ENCODE data around the gene WNK2. TPM values are rescaled to one million over a fixed set of nuclear protein-coding genes. Genes with fewer than 3 reads are reported as not detected.

WNK2 gene
- polyA plus RNA-seq, 3 donors, result 0.40 TPM; not detected in 2

GRCh38 chr9:93254806-93255493, 71.0 kb downstream of the WNK2 start:
- H2AFZ ChIP-seq (ENCODE audit: insufficient read depth, low read depth, low read length, poor library complexity, severe bottlenecking), result no peak overlapping the region
- 94% methylated on average over 6 of the region's 7 CpGs for WGBS (ENCODE audit: insufficient coverage)
- Mint-ChIP-seq H3K27me3 (ENCODE audit: low read depth in 3 of 3) (peaks cover 11 to 29% (median 12%) of the 10 kb centered on the region in 3 donors), H3K36me3 (no peaks in the 10 kb centered on the region), H3K9me3 (peaks cover 0 to 2% (median 0%) of the 10 kb centered on the region in 7 donors), H3K27ac (no peak overlapping the region), H3K4me3 (no peak overlapping the region), H3K4me1 (no peaks in the 10 kb centered on the region)
- intact Hi-C loops (cut with micrococcal nuclease), result loop anchor here in 1 of 2 donors (10.0 kb wide), 1 partner anchor 440 kb away; no protein-coding TSS in a partner anchor
- H3K27ac ChIP-seq (ENCODE audit: low read depth in 1 of 2, low read length in 2 of 2), result no peak overlapping the region
- H3K9me3 ChIP-seq (replicated peaks in 1 of 2; ENCODE audit: control insufficient read depth in 1 of 2, insufficient read depth in 1 of 2, low read length in 2 of 2), result no peaks in the 10 kb centered on the region
- no peaks in the 10 kb centered on the region for H3K36me3 ChIP-seq (replicated peaks in 1 of 2; ENCODE audit: control insufficient read depth in 1 of 2, insufficient read depth in 2 of 2, low read length in 2 of 2)
- no peak overlapping the region for H3K4me2 ChIP-seq (replicated peaks; ENCODE audit: extremely low read depth, low read length, poor library complexity, severe bottlenecking)
- H3K4me3 ChIP-seq (replicated peaks in 1 of 3; ENCODE audit: low read depth in 2 of 3, low read length in 3 of 3), result no peak overlapping the region
- no peaks in the 10 kb centered on the region for H3K79me2 ChIP-seq (ENCODE audit: insufficient read depth, low read length)
- no peak for TF ChIP-seq CTCF (IDR thresholded peaks at IDR 0.05)
- DNase-seq, result no peak
- no peak overlapping the region for H3K9ac ChIP-seq (ENCODE audit: insufficient read depth, low read length, poor library complexity, severe bottlenecking)
- H3K27me3 ChIP-seq (ENCODE audit: control insufficient read depth in 2 of 2, insufficient read depth in 2 of 2, low read length in 2 of 2), result no peaks in the 10 kb centered on the region
- no peaks in the 10 kb centered on the region for H3K4me1 ChIP-seq (ENCODE audit: control insufficient read depth in 1 of 2, insufficient read depth in 2 of 2, low read length in 2 of 2)
- H4K20me1 ChIP-seq (ENCODE audit: insufficient read depth, low read length), result no peaks in the 10 kb centered on the region

GRCh38 chr9:93255494-93255867, 71.5 kb downstream of the WNK2 start:
- H3K27ac ChIP-seq (ENCODE audit: low read depth in 1 of 2, low read length in 2 of 2), result no peak overlapping the region
- H3K27ac Mint-ChIP-seq, result no peak overlapping the region

More at GRCh38 chr9:93255494-93255867, 71.5 kb downstream of the WNK2 start:
- no peak for TF ChIP-seq CTCF (IDR thresholded peaks at IDR 0.05)
- no peaks in the 10 kb centered on the region for H4K20me1 ChIP-seq (ENCODE audit: insufficient read depth, low read length)
- intact Hi-C loops (cut with micrococcal nuclease), result loop anchor here in 1 of 2 donors (10.0 kb wide), 1 partner anchor 441 kb away; no protein-coding TSS in a partner anchor
- 88% methylated on average over 7 of the region's 7 CpGs for WGBS (ENCODE audit: insufficient coverage)
- H2AFZ ChIP-seq (ENCODE audit: insufficient read depth, low read depth, low read length, poor library complexity, severe bottlenecking), result no peak overlapping the region
- Mint-ChIP-seq H3K36me3 (no peaks in the 10 kb centered on the region), H3K9me3 (peaks cover 0 to 2% (median 0%) of the 10 kb centered on the region in 7 donors), H3K4me1 (no peaks in the 10 kb centered on the region), H3K27me3 (ENCODE audit: low read depth in 3 of 3) (peaks cover 11 to 28% (median 12%) of the 10 kb centered on the region in 3 donors), H3K4me3 (no peak overlapping the region)
- no peaks in the 10 kb centered on the region for H3K36me3 ChIP-seq (replicated peaks in 1 of 2; ENCODE audit: control insufficient read depth in 1 of 2, insufficient read depth in 2 of 2, low read length in 2 of 2)
- no peak overlapping the region for H3K4me2 ChIP-seq (replicated peaks; ENCODE audit: extremely low read depth, low read length, poor library complexity, severe bottlenecking)
- no peak overlapping the region for H3K4me3 ChIP-seq (replicated peaks in 1 of 3; ENCODE audit: low read depth in 2 of 3, low read length in 3 of 3)
- DNase-seq, result no peak
- no peaks in the 10 kb centered on the region for H3K4me1 ChIP-seq (ENCODE audit: control insufficient read depth in 1 of 2, insufficient read depth in 2 of 2, low read length in 2 of 2)
- no peaks in the 10 kb centered on the region for H3K79me2 ChIP-seq (ENCODE audit: insufficient read depth, low read length)
- no peak overlapping the region for H3K9ac ChIP-seq (ENCODE audit: insufficient read depth, low read length, poor library complexity, severe bottlenecking)
- no peaks in the 10 kb centered on the region for H3K9me3 ChIP-seq (replicated peaks in 1 of 2; ENCODE audit: control insufficient read depth in 1 of 2, insufficient read depth in 1 of 2, low read length in 2 of 2)
- no peaks in the 10 kb centered on the region for H3K27me3 ChIP-seq (ENCODE audit: control insufficient read depth in 2 of 2, insufficient read depth in 2 of 2, low read length in 2 of 2)

Data from CD14-positive monocyte (primary cell).